GM12878 (cell line): ENCODE results near the gene SLC39A1. TPM values are rescaled to one million over a fixed set of nuclear protein-coding genes. Genes with fewer than 3 reads are reported as not detected.

Source experiments
- CHD4 ChIP-seq: fragments of 200-600 bp; sonication (generic); IDR thresholded peaks from 2 replicates; pipeline ENCODE4 v1.6.1; 2016; ENCODE audit warnings: mild to moderate bottlenecking
- CREM ChIP-seq: IDR thresholded peaks from 2 replicates; pipeline ENCODE4 v1.6.1; 2014; ENCODE audit warnings: antibody characterized with exemption, low read depth
- ESRRA ChIP-seq: IDR thresholded peaks from 2 replicates; pipeline ENCODE4 v1.6.1; 2012; ENCODE audit warnings: mild to moderate bottlenecking, low read length, improper control_type of control experiment
- IRF3 ChIP-seq: fragments of 450-650 bp; IDR thresholded peaks from 2 replicates; pipeline ENCODE4 v1.6.1; 2014; ENCODE audit warnings: mild to moderate bottlenecking
- NFYA ChIP-seq: IDR thresholded peaks from 2 replicates; pipeline ENCODE4 v1.6.1; 2011; ENCODE audit warnings: low read depth, mild to moderate bottlenecking, low read length, improper control_type of control experiment, borderline replicate concordance
- NR2F1 ChIP-seq: fragments of 450-650 bp; conservative IDR thresholded peaks from 2 replicates; pipeline ENCODE4 v1.6.1; 2017; ENCODE audit warnings: mild to moderate bottlenecking
- NRF1 ChIP-seq: conservative IDR thresholded peaks from 2 replicates; pipeline ENCODE4 v1.6.1; 2011; ENCODE audit warnings: mild to moderate bottlenecking, low read depth, low read length, improper control_type of control experiment
- PBX3 ChIP-seq: IDR thresholded peaks from 2 replicates; pipeline ENCODE4 v1.6.1; 2011; ENCODE audit warnings: mild to moderate bottlenecking, low read depth, low read length, moderate library complexity; ENCODE audit not compliant: insufficient replicate concordance
- PML ChIP-seq: IDR thresholded peaks from 2 replicates; pipeline ENCODE4 v1.6.1; 2012; ENCODE audit warnings: low read length, inconsistent platforms
- RAD21 ChIP-seq: IDR thresholded peaks from 2 replicates; pipeline ENCODE4 v1.6.1; 2011; ENCODE audit warnings: mild to moderate bottlenecking, low read depth, low read length, moderate library complexity; ENCODE audit not compliant: insufficient read depth
- RB1 ChIP-seq: fragments of 450-650 bp; formaldehyde crosslinking; IDR thresholded peaks from 2 replicates; pipeline ENCODE4 v1.6.1; 2017; ENCODE audit warnings: mild to moderate bottlenecking, borderline replicate concordance
- RFX5 ChIP-seq: IDR thresholded peaks from 2 replicates; pipeline ENCODE4 v1.6.1; 2011; ENCODE audit warnings: low read depth, low read length, improper control_type of control experiment
- SP1 ChIP-seq: IDR thresholded peaks from one replicate; pipeline ENCODE4 v1.6.1; 2011; ENCODE audit warnings: low read depth, low read length
- TCF3 ChIP-seq: IDR thresholded peaks from 2 replicates; pipeline ENCODE4 v1.6.1; 2012; ENCODE audit warnings: low read depth, mild to moderate bottlenecking, low read length, borderline replicate concordance; ENCODE audit not compliant: insufficient read depth
- WRNIP1 ChIP-seq: IDR thresholded peaks from 2 replicates; pipeline ENCODE4 v1.6.1; 2011; ENCODE audit warnings: low read depth, low read length, improper control_type of control experiment, borderline replicate concordance
- ZNF217 ChIP-seq: fragments of 450-650 bp; IDR thresholded peaks from 2 replicates; pipeline ENCODE4 v1.6.1; 2017; ENCODE audit warnings: antibody characterized with exemption, mild to moderate bottlenecking
- ZNF384 ChIP-seq: IDR thresholded peaks from 2 replicates; pipeline ENCODE4 v1.6.1; 2012; ENCODE audit warnings: low read depth, mild to moderate bottlenecking, low read length, improper control_type of control experiment, borderline replicate concordance
- ZNF622 ChIP-seq: fragments of 450-650 bp; IDR thresholded peaks from 2 replicates; pipeline ENCODE4 v1.6.1; 2017; ENCODE audit warnings: mild to moderate bottlenecking, inconsistent platforms
- polyA plus RNA-seq, 11 experiments: library from polyadenylated mRNA; depleted of rRNA in 4 of 11; unstranded in 6 of 11; stranded (reverse) in 5 of 11; fragments of >200 nt; fragmentation: Nextera tagmentation in 4 of 11; fragmentation: Illumina TruSeq in 1 of 11; extraction: Ambion mirVana in 4 of 11; extraction: Trizol in 1 of 11; gene quantifications; 1 replicate in 1 of 11; 2 replicates in 10 of 11; pipeline versions ENCODE4 v1.2.1 to v1.2.3, GENCODE V29; 2011 to 2016; ENCODE audit warnings: inconsistent platforms in 2 of 11, missing spikeins in 2 of 11, low read depth in 1 of 11
- total RNA-seq, 4 experiments: library from RNA; depleted of rRNA in 3 of 4; stranded (reverse); fragments of >200 nt in 3 of 4; fragmentation: Illumina TruSeq in 1 of 4; extraction: Trizol in 1 of 4; gene quantifications; 2 replicates each; pipeline versions ENCODE4 v1.2.1 to v1.2.3, GENCODE V29; 2013 to 2021
- TF ChIP-seq, protein P1 (sequence below): fragments of 450-650 bp; IDR thresholded peaks from 2 replicates; pipeline ENCODE4 v1.6.1; 2017; ENCODE audit warnings: antibody characterized with exemption, mild to moderate bottlenecking, moderate library complexity
- TF ChIP-seq, protein P2 (sequence below): fragments of 450-650 bp; IDR thresholded peaks from 2 replicates; pipeline ENCODE4 v1.6.1; 2017; ENCODE audit warnings: mild to moderate bottlenecking, moderate library complexity

The SLC39A1 gene
- total and polyA plus RNA-seq, 10 of the 15 experiments (the other 5 are each of a cell fraction or from before 2014, with no cell fraction given), result 8.8 to 98.6 (median 72.4) TPM

DNA sequence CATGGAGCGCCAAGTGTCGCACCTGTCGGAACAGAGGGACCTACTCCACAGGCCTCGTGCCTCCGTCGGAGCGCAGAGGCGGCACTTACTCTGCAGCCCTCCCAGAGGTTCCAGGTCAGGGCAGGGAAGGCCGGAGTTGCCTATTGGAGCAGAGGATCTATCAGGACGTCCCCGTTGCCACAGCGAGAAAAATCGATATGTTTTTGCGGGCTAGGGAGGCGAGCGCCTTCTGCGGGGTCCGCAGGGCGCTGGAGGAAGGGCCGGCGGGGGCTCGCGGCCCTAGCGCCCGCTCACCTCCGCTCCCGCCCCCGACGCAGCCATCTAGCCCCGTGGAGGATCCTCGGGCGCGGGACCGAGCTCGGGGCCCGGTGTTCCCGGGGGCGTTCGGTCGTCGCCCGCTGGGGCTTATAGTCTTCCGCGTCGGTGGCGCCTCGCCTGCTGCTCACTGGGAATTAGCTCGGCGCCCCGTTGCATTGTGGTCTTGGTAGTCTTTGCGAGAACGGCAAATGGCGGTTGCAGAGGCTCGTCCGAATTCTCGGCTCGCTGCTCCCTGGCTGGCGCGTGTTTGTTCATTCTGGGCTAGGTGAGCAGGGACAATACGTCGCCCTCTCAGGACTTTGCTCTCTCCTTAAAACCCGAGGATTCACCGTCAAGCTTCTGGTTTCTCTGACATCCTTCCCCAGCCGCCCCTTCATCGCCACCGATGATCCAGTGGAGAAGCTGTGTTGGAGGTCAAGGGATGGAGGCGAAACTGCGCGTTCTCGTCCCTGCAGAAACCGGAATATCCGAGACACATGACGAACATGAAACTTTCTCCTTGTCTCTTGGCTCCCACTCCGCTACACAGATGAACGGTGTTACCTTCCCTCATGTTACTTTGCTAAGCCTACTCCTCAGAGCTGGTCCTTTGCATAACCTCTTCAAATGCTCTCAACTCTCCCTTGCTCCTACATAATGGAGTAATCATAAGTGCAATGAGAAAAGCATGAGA, 14.2 kb upstream of the SLC39A1 start, which contains the start of gene JTB (continued):
- TF ChIP-seq, protein P1, sequence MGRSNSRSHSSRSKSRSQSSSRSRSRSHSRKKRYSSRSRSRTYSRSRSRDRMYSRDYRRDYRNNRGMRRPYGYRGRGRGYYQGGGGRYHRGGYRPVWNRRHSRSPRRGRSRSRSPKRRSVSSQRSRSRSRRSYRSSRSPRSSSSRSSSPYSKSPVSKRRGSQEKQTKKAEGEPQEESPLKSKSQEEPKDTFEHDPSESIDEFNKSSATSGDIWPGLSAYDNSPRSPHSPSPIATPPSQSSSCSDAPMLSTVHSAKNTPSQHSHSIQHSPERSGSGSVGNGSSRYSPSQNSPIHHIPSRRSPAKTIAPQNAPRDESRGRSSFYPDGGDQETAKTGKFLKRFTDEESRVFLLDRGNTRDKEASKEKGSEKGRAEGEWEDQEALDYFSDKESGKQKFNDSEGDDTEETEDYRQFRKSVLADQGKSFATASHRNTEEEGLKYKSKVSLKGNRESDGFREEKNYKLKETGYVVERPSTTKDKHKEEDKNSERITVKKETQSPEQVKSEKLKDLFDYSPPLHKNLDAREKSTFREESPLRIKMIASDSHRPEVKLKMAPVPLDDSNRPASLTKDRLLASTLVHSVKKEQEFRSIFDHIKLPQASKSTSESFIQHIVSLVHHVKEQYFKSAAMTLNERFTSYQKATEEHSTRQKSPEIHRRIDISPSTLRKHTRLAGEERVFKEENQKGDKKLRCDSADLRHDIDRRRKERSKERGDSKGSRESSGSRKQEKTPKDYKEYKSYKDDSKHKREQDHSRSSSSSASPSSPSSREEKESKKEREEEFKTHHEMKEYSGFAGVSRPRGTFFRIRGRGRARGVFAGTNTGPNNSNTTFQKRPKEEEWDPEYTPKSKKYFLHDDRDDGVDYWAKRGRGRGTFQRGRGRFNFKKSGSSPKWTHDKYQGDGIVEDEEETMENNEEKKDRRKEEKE, result no peak
- TF ChIP-seq RFX5, result no peak
- TF ChIP-seq ZNF217, result no peak
- TF ChIP-seq CREM, result peak; percentile 57; the same call in 1 of the 2 replicates
- TF ChIP-seq NRF1, result no peak
- no peak for TF ChIP-seq WRNIP1
- no peak for TF ChIP-seq TCF3
- TF ChIP-seq NR2F1, result no peak; the same call in 1 of the 2 replicates
- peak; percentile 13 for TF ChIP-seq SP1
- no peak for TF ChIP-seq ZNF384
- no peak for TF ChIP-seq PML
- TF ChIP-seq RAD21, result no peak
- no peak for TF ChIP-seq IRF3
- no peak for TF ChIP-seq NFYA
- no peak for TF ChIP-seq RB1
- no peak for TF ChIP-seq CHD4
- TF ChIP-seq ESRRA, result no peak
- no peak for TF ChIP-seq PBX3
- no peak for TF ChIP-seq ZNF622
- TF ChIP-seq, protein P2, sequence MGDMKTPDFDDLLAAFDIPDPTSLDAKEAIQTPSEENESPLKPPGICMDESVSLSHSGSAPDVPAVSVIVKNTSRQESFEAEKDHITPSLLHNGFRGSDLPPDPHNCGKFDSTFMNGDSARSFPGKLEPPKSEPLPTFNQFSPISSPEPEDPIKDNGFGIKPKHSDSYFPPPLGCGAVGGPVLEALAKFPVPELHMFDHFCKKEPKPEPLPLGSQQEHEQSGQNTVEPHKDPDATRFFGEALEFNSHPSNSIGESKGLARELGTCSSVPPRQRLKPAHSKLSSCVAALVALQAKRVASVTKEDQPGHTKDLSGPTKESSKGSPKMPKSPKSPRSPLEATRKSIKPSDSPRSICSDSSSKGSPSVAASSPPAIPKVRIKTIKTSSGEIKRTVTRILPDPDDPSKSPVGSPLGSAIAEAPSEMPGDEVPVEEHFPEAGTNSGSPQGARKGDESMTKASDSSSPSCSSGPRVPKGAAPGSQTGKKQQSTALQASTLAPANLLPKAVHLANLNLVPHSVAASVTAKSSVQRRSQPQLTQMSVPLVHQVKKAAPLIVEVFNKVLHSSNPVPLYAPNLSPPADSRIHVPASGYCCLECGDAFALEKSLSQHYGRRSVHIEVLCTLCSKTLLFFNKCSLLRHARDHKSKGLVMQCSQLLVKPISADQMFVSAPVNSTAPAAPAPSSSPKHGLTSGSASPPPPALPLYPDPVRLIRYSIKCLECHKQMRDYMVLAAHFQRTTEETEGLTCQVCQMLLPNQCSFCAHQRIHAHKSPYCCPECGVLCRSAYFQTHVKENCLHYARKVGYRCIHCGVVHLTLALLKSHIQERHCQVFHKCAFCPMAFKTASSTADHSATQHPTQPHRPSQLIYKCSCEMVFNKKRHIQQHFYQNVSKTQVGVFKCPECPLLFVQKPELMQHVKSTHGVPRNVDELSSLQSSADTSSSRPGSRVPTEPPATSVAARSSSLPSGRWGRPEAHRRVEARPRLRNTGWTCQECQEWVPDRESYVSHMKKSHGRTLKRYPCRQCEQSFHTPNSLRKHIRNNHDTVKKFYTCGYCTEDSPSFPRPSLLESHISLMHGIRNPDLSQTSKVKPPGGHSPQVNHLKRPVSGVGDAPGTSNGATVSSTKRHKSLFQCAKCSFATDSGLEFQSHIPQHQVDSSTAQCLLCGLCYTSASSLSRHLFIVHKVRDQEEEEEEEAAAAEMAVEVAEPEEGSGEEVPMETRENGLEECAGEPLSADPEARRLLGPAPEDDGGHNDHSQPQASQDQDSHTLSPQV, result no peak
